ENCODE measurements around the gene SHOC2.
A peak's percentile ranks its signal among the peaks of the same experiment; 100 is the strongest.

The SHOC2 gene

GRCh38 chr10:110919349-110919931 is at the start of gene SHOC2:
Gene SHOC2 (plus strand): TSS chr10:110919604. CDS start chr10:110964359, 44,755 bp downstream.
- no peak for DNase-seq

- no peak for DNase-seq
Measured at GRCh38 chr10:110870823-110871297, 48.5 kb upstream of the SHOC2 start.

- peak; percentile 98 for DNase-seq
Measured at GRCh38 chr10:110871298-110872084, 47.9 kb upstream of the SHOC2 start, which contains the start of gene PDCD4. Gene PDCD4 (plus strand): TSS chr10:110871928. CDS start chr10:110876028, 4,100 bp downstream.

GRCh38 chr10:110872145-110872983 is 47.0 kb upstream of the SHOC2 start:
- DNase-seq = peak; percentile 38

- peak; percentile 30 for DNase-seq
Measured at GRCh38 chr10:110872984-110873923, 46.1 kb upstream of the SHOC2 start.

GRCh38 chr10:110873951-110874350 is 45.5 kb upstream of the SHOC2 start:
- DNase-seq = no peak

- DNase-seq = no peak
Measured at GRCh38 chr10:110876000-110876399, 43.4 kb upstream of the SHOC2 start.

GRCh38 chr10:110876788-110877187 is 42.6 kb upstream of the SHOC2 start:
- DNase-seq = no peak

GRCh38 chr10:110880012-110880411 is 39.4 kb upstream of the SHOC2 start:
- DNase-seq = no peak

GRCh38 chr10:110881247-110881646 is 38.2 kb upstream of the SHOC2 start:
- no peak for DNase-seq

- DNase-seq = no peak
Measured at GRCh38 chr10:110881905-110882304, 37.5 kb upstream of the SHOC2 start.

- no peak for DNase-seq
Measured at GRCh38 chr10:110883924-110884323, 35.5 kb upstream of the SHOC2 start.

GRCh38 chr10:110885932-110886674 is 33.3 kb upstream of the SHOC2 start:
- DNase-seq = no peak

- DNase-seq = no peak
Measured at GRCh38 chr10:110887560-110887959, 31.8 kb upstream of the SHOC2 start.

GRCh38 chr10:110892602-110893288 is 26.7 kb upstream of the SHOC2 start:
- no peak for DNase-seq

GRCh38 chr10:110893559-110894179 is 25.7 kb upstream of the SHOC2 start:
- peak; percentile 66 for DNase-seq

GRCh38 chr10:110897184-110897583 is 22.2 kb upstream of the SHOC2 start:
- no peak for DNase-seq

GRCh38 chr10:110898391-110898790 is 21.0 kb upstream of the SHOC2 start:
- DNase-seq = no peak

- no peak for DNase-seq
Measured at GRCh38 chr10:110900983-110901382, 18.4 kb upstream of the SHOC2 start.
